Common myeloid progenitor, CD34-positive (primary cell): Measurements from ENCODE around the gene MARK3.

Experiments used
- CTCF ChIA-PET: fragments of 350-600 bp; sonication (Branson Sonifier 250); formaldehyde crosslinking; loops from one replicate; lab custom pipeline; 2021; ENCODE audit warnings: antibody characterized with exemption; lab: Charles Lee
- POLR2A ChIA-PET: fragments of 350-600 bp; sonication (Branson Sonifier 250); formaldehyde crosslinking; loops from one replicate; lab custom pipeline; 2021; ENCODE audit warnings: antibody characterized with exemption; lab: Charles Lee
- DNase-seq, 3 donors: peaks; one replicate each; pipeline versions ENCODE4 v3.0.0 to v3.0.0-alpha.2; 2013
- H3K27ac ChIP-seq, 2 experiments: 1 replicate in 1 of 2; 2 replicates in 1 of 2; pipeline ENCODE4 v1.7.0; 2013; ENCODE audit warnings: inconsistent platforms in 2 of 2, low read length in 2 of 2, mild to moderate bottlenecking in 2 of 2, low read depth in 1 of 2, moderate library complexity in 1 of 2; ENCODE audit not compliant: severe bottlenecking in 2 of 2, insufficient read depth in 1 of 2, poor library complexity in 1 of 2
- H3K27me3 ChIP-seq, 5 experiments: replicated peaks in 2 of 5; 1 replicate in 3 of 5; 2 replicates in 2 of 5; pipeline versions ENCODE4 v1.6.1 to v1.7.0; 2013; ENCODE audit warnings: low read length in 4 of 5, mild to moderate bottlenecking in 2 of 5, moderate library complexity in 2 of 5, inconsistent platforms in 1 of 5; ENCODE audit not compliant: insufficient read depth in 5 of 5, control insufficient read depth in 4 of 5
- H3K36me3 ChIP-seq, 4 experiments: 1 replicate in 2 of 4; 2 replicates in 2 of 4; pipeline versions ENCODE4 v1.6.1 to v1.7.0; 2013; ENCODE audit warnings: low read length in 3 of 4, control low read depth in 1 of 4, mild to moderate bottlenecking in 1 of 4; ENCODE audit not compliant: control insufficient read depth in 4 of 4, insufficient read depth in 4 of 4
- H3K4me1 ChIP-seq, 4 experiments: 1 replicate in 3 of 4; 2 replicates in 1 of 4; pipeline versions ENCODE4 v1.6.1 to v1.7.1; 2013; ENCODE audit warnings: low read length in 3 of 4, mild to moderate bottlenecking in 3 of 4, control low read depth in 1 of 4, inconsistent platforms in 1 of 4, moderate library complexity in 1 of 4; ENCODE audit not compliant: control insufficient read depth in 4 of 4, insufficient read depth in 4 of 4; ENCODE audit errors: control extremely low read depth in 1 of 4
- H3K4me3 ChIP-seq, 7 experiments: 1 replicate in 4 of 7; 2 replicates in 3 of 7; pipeline versions ENCODE4 v1.5.1 to v1.7.0; 2013; ENCODE audit warnings: mild to moderate bottlenecking in 7 of 7, low read length in 6 of 7, moderate library complexity in 6 of 7, inconsistent platforms in 2 of 7, low read depth in 2 of 7, control low read depth in 1 of 7; ENCODE audit not compliant: insufficient read depth in 4 of 7, control insufficient read depth in 1 of 7; ENCODE audit errors: extremely low read depth in 1 of 7
- H3K9me3 ChIP-seq, 5 experiments: 1 replicate in 4 of 5; 2 replicates in 1 of 5; pipeline versions ENCODE4 v1.6.1 to v1.7.1; 2013; ENCODE audit warnings: low read length in 4 of 5, mild to moderate bottlenecking in 2 of 5, inconsistent platforms in 1 of 5, low read depth in 1 of 5, moderate library complexity in 1 of 5; ENCODE audit not compliant: control insufficient read depth in 4 of 5, insufficient read depth in 2 of 5; ENCODE audit errors: control extremely low read depth in 1 of 5
- WGBS: methylation state at CpG from one replicate; pipeline ENCODE4 v1.1.5; 2013; ENCODE audit not compliant: insufficient coverage; 5-methylcytosine and 5-hydroxymethylcytosine counted together

MARK3 gene

GRCh38 chr14:103537175-103537990 lies 152.2 kb downstream of the MARK3 start:
- H3K36me3 ChIP-seq: peaks cover 0 to 36% (median 16%) of the 10 kb centered on the region in 4 experiments
- no peak overlapping the region for H3K27ac ChIP-seq
- H3K9me3 ChIP-seq: no peaks in the 10 kb centered on the region
- CTCF ChIA-PET: interaction anchor here (0.7 to 1.7 kb wide), 3 partner anchors 18 to 131 kb away, joined by 3 to 5 read pairs (median 3); no protein-coding TSS in a partner anchor
- POLR2A ChIA-PET: no interaction called here
- 89% methylated on average over 14 of the region's 18 CpGs for WGBS
- H3K4me1 ChIP-seq: peaks cover 0 to 9% (median 2%) of the 10 kb centered on the region in 4 experiments
- no peak overlapping the region for H3K4me3 ChIP-seq
- peaks cover 0 to 24% (median 2%) of the 10 kb centered on the region in 5 experiments for H3K27me3 ChIP-seq
- DNase-seq: no peak

- CTCF ChIA-PET: interaction anchor here (1.0 to 15.7 kb wide), 2 partner anchors 12 to 19 kb away, joined by 3 to 147 read pairs; partner anchors contain the start of gene CKB
- H3K9me3 ChIP-seq: no peaks in the 10 kb centered on the region
- H3K27me3 ChIP-seq: peaks cover 0 to 25% (median 2%) of the 10 kb centered on the region in 5 experiments
- DNase-seq: no peak
- H3K36me3 ChIP-seq: peaks cover 0 to 25% (median 10%) of the 10 kb centered on the region in 4 experiments
- POLR2A ChIA-PET: no interaction called here
- WGBS: 67% methylated on average over 29 of the region's 30 CpGs
- H3K4me3 ChIP-seq: no peak overlapping the region
- peaks cover 0 to 9% (median 2%) of the 10 kb centered on the region in 4 experiments for H3K4me1 ChIP-seq
- no peak overlapping the region for H3K27ac ChIP-seq
Measured at GRCh38 chr14:103538291-103539055, 153.3 kb downstream of the MARK3 start.

- no peak overlapping the region for H3K27ac ChIP-seq
- H3K4me1 ChIP-seq: peaks cover 0 to 9% (median 2%) of the 10 kb centered on the region in 4 experiments
- H3K9me3 ChIP-seq: no peaks in the 10 kb centered on the region
- CTCF ChIA-PET: interaction anchor here (1.0 to 15.7 kb wide), 2 partner anchors 11 to 20 kb away, joined by 3 to 147 read pairs; partner anchors contain the start of gene CKB
- WGBS: 59% methylated on average over 9 of the region's 28 CpGs
- peaks cover 0 to 25% (median 2%) of the 10 kb centered on the region in 5 experiments for H3K27me3 ChIP-seq
- H3K4me3 ChIP-seq: no peak overlapping the region
- no peak for DNase-seq
- H3K36me3 ChIP-seq: peaks cover 0 to 18% (median 7%) of the 10 kb centered on the region in 4 experiments
- POLR2A ChIA-PET: no interaction called here
Measured at GRCh38 chr14:103539056-103539825, 154.0 kb downstream of the MARK3 start.

- ChIA-PET CTCF (interaction anchor here (1.0 to 15.7 kb wide), 2 partner anchors 10 to 22 kb away, joined by 3 to 147 read pairs; partner anchors contain the start of gene CKB), POLR2A (no interaction called here)
- Histone ChIP-seq H3K4me1 (peaks cover 0 to 9% (median 2%) of the 10 kb centered on the region in 4 experiments), H3K9me3 (no peaks in the 10 kb centered on the region), H3K27me3 (peaks cover 0 to 25% (median 2%) of the 10 kb centered on the region in 5 experiments), H3K4me3 (no peak overlapping the region), H3K36me3 (peaks cover 0 to 6% (median 0%) of the 10 kb centered on the region in 4 experiments), H3K27ac (no peak overlapping the region)
- WGBS: 81% methylated on average over 12 of the region's 17 CpGs
- no peak for DNase-seq
Measured at GRCh38 chr14:103540821-103541708, 155.8 kb downstream of the MARK3 start.

GRCh38 chr14:103541709-103542604 lies 156.7 kb downstream of the MARK3 start:
- H3K36me3 ChIP-seq: no peaks in the 10 kb centered on the region
- no peak overlapping the region for H3K27ac ChIP-seq
- 87% methylated on average over 29 of the region's 33 CpGs for WGBS
- no peak overlapping the region for H3K4me3 ChIP-seq
- ChIA-PET POLR2A (no interaction called here), CTCF (interaction anchor here (1.7 to 15.7 kb wide), 3 partner anchors 9 to 22 kb away, joined by 6 to 147 read pairs (median 7); partner anchors contain the start of gene CKB)
- H3K27me3 ChIP-seq: peaks cover 0 to 25% (median 2%) of the 10 kb centered on the region in 5 experiments
- H3K9me3 ChIP-seq: no peaks in the 10 kb centered on the region
- no peak for DNase-seq
- peaks cover 0 to 9% (median 3%) of the 10 kb centered on the region in 4 experiments for H3K4me1 ChIP-seq
